SH-SY5Y (cell line): ENCODE measurements around the gene NPY.

ENCODE experiments used
- GATA2 ChIP-seq: IDR thresholded peaks from 2 replicates; pipeline ENCODE4 v1.6.1; 2011; ENCODE audit warnings: mild to moderate bottlenecking, low read depth, low read length
- GATA3 ChIP-seq: IDR thresholded peaks from 2 replicates; pipeline ENCODE4 v1.6.1; 2011; ENCODE audit warnings: low read depth, mild to moderate bottlenecking, low read length, moderate library complexity

The NPY gene

GRCh38 chr7:24336461-24336860 is 52.5 kb downstream of the NPY start:
- no peak for TF ChIP-seq GATA3
- TF ChIP-seq GATA2, result no peak

- TF ChIP-seq GATA3, result no peak
- TF ChIP-seq GATA2, result no peak
Observed at GRCh38 chr7:24337180-24337579, 53.2 kb downstream of the NPY start.

GRCh38 chr7:24339575-24339974 is 55.6 kb downstream of the NPY start:
- TF ChIP-seq GATA3, result no peak
- TF ChIP-seq GATA2, result no peak

- TF ChIP-seq GATA3 (no peak), GATA2 (no peak)
Observed at GRCh38 chr7:24340727-24341126, 56.7 kb downstream of the NPY start.
